Uterus (tissue), 4 donors: Measurements from ENCODE around the gene SBNO2. TPM values are rescaled to one million over a fixed set of nuclear protein-coding genes. Genes with fewer than 3 reads are reported as not detected.
"Not testable (repeated sequence)": the region's sequence is repeated elsewhere in the genome, so short reads cannot be mapped to it uniquely, and the experiment has no call there.

Experiments used
- DNase-seq, 2 donors: peaks; one replicate each; pipeline ENCODE4 v3.0.0-alpha.2; 2019 to 2020
- H3K27ac ChIP-seq, 2 donors: fragments of 200-600 bp; sonication (generic); 1 replicate in 1 of 2; 2 replicates in 1 of 2; pipeline ENCODE4 v1.5.1; 2016 to 2018
- H3K27me3 ChIP-seq, 2 donors: fragments of 200-600 bp; sonication (generic); one replicate each; pipeline ENCODE4 v1.5.1; 2018 to 2019; ENCODE audit warnings: control low read depth in 1 of 2
- H3K36me3 ChIP-seq, 2 donors: fragments of 200-600 bp; sonication (generic); one replicate each; pipeline ENCODE4 v1.5.1; 2019; ENCODE audit warnings: control low read depth in 1 of 2
- H3K4me1 ChIP-seq, 2 donors: fragments of 200-600 bp; sonication (generic); one replicate each; pipeline ENCODE4 v1.5.1; 2018 to 2019; ENCODE audit warnings: control low read depth in 1 of 2
- H3K4me3 ChIP-seq, 2 donors: fragments of 200-600 bp; sonication (generic); 1 replicate in 1 of 2; 2 replicates in 1 of 2; pipeline ENCODE4 v1.5.1; 2018 to 2019; ENCODE audit warnings: mild to moderate bottlenecking in 1 of 2
- H3K9me3 ChIP-seq, 2 donors: fragments of 200-600 bp; sonication (generic); one replicate each; pipeline ENCODE4 v1.5.1; 2019; ENCODE audit warnings: control low read depth in 1 of 2
- CTCF ChIP-seq, 4 experiments: fragments of 200-600 bp in 2 of 4; fragments of 450-650 bp in 2 of 4; sonication (generic) in 2 of 4; IDR thresholded peaks; one replicate each; pipeline ENCODE4 v1.5.1; 2016 to 2019; ENCODE audit warnings: antibody characterized with exemption in 4 of 4, mild to moderate bottlenecking in 2 of 4, moderate library complexity in 1 of 4
- POLR2A ChIP-seq, 2 donors: fragments of 450-650 bp; IDR thresholded peaks; one replicate each; pipeline ENCODE4 v1.6.1; 2016; ENCODE audit warnings: antibody characterized with exemption in 2 of 2, mild to moderate bottlenecking in 1 of 2, moderate library complexity in 1 of 2
- intact Hi-C: fragments of 100-400 bp; cut with DNase I; formaldehyde crosslinking; loops from one replicate; pipeline ENCODE4 v1.15.1; 2023; ENCODE audit warnings: low total_unique reads
- total RNA-seq, 4 donors: library from RNA; depleted of rRNA in 3 of 4; stranded (reverse); fragments of >200 nt in 3 of 4; gene quantifications; one replicate each; pipeline versions ENCODE4 v1.1.0 to v1.2.4, GENCODE V29; 2014 to 2023
- donor health status: DM: yes; HTN: yes; CAD: no.

The SBNO2 gene
- total RNA-seq, 4 donors from 2014 or later, result 4.4 to 107 (median 10.7) TPM

GRCh38 chr19:1213391-1214286, 39.6 kb upstream of the SBNO2 start:
- TF ChIP-seq POLR2A (IDR thresholded peaks at IDR 0.05) (peak in 1 of 2 donors; percentile 17), CTCF (IDR thresholded peaks at IDR 0.05) (no peak)
- intact Hi-C loops, result no loop called here
- peak overlapping the region; percentile 72 to 81 for H3K27ac ChIP-seq
- no peaks in the 10 kb centered on the region for H3K27me3 ChIP-seq
- no peak overlapping the region for H3K4me3 ChIP-seq
- DNase-seq, result peak; percentile 60 to 66
- peaks cover 4 to 31% of the 10 kb centered on the region in 2 donors for H3K4me1 ChIP-seq
- H3K9me3 ChIP-seq, result no peaks in the 10 kb centered on the region
- H3K36me3 ChIP-seq, result no peaks in the 10 kb centered on the region

- no peaks in the 10 kb centered on the region for H3K9me3 ChIP-seq
- H3K4me3 ChIP-seq, result no peak overlapping the region
- H3K36me3 ChIP-seq, result no peaks in the 10 kb centered on the region
- H3K27me3 ChIP-seq, result no peaks in the 10 kb centered on the region
- peaks cover 4 to 31% of the 10 kb centered on the region in 2 donors for H3K4me1 ChIP-seq
- DNase-seq, result peak; percentile 68 to 76
- intact Hi-C loops, result no loop called here
- no peak for TF ChIP-seq CTCF (IDR thresholded peaks at IDR 0.05)
- TF ChIP-seq POLR2A (IDR thresholded peaks at IDR 0.05), result no peak
- peak overlapping the region; percentile 28 to 44 for H3K27ac ChIP-seq
These were observed 37.6 kb upstream of the SBNO2 start for GRCh38 chr19:1211494-1212234.

GRCh38 chr19:1210227-1210538, 36.1 kb upstream of the SBNO2 start:
- Histone ChIP-seq H3K4me3 (no peak overlapping the region), H3K36me3 (no peaks in the 10 kb centered on the region), H3K4me1 (peaks cover 1 to 28% of the 10 kb centered on the region in 2 donors), H3K27me3 (no peaks in the 10 kb centered on the region), H3K9me3 (no peaks in the 10 kb centered on the region), H3K27ac (no peak overlapping the region)
- DNase-seq, result no peak
- TF ChIP-seq POLR2A (IDR thresholded peaks at IDR 0.05) (no peak), CTCF (IDR thresholded peaks at IDR 0.05) (no peak)
- intact Hi-C loops, result no loop called here

GRCh38 chr19:1208830-1209229, 34.8 kb upstream of the SBNO2 start:
- H3K4me3 ChIP-seq, H3K36me3 ChIP-seq, intact Hi-C loops, H3K27me3 ChIP-seq, H3K9me3 ChIP-seq, DNase-seq: not testable (repeated sequence)
- peak overlapping the region in 1 of 2 donors; percentile 42 for H3K27ac ChIP-seq
- H3K4me1 ChIP-seq, result peaks cover 0 to 14% of the 10 kb centered on the region in 2 donors

- Histone ChIP-seq H3K27ac (peak overlapping the region; percentile 65 to 89), H3K4me1 (peaks cover 0 to 14% of the 10 kb centered on the region in 2 donors), H3K9me3 (no peaks in the 10 kb centered on the region), H3K4me3 (peak overlapping the region; percentile 68 to 71), H3K27me3 (no peaks in the 10 kb centered on the region), H3K36me3 (no peaks in the 10 kb centered on the region)
- TF ChIP-seq POLR2A (IDR thresholded peaks at IDR 0.05) (no peak), CTCF (IDR thresholded peaks at IDR 0.05) (no peak)
- DNase-seq, result no peak
- intact Hi-C loops, result no loop called here
These were observed 32.9 kb upstream of the SBNO2 start for GRCh38 chr19:1206864-1207450.
